ENCODE data around the gene LY9. TPM values are rescaled to one million over a fixed set of nuclear protein-coding genes. Genes with fewer than 3 reads are reported as not detected.

The LY9 gene
- total RNA-seq, 5 donors from 2014 or later (not counting 1 experiment from before 2014, with no cell fraction given): 95.4 to 127 (median 101) TPM

DNA sequence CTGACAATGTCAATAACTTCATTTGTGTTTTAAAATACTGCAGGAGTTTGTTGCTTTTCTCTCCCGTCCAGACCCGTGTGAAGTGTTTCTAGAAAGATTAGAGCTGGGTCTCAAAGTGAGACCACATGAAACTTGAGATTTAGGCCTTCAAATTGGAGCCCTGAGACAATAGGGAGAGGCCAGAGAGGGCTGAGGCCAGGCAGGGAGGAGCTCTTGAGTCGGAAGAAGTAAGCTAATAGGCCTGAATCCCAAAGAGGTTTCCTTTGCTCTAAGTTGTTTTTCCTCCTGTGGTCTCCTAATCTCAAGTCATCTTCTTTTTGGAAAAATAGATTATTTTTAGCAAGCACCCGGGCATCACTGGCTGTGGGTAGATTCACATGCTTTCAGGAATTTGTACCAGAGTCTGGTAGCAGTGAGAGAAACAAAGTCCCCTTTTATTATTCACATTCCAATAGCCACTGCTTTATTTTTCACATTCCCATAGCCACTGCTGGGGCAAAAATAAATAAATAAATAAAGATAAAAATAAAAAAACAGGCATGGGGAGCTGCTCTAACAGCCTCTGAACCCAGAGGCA lies 41.1 kb downstream of the LY9 start:
- Histone ChIP-seq H3K9me3 (no peaks in the 10 kb centered on the region), H3K27ac (ENCODE audit: low read length) (peak overlapping the region; percentile 88), H3K27me3 (replicated peaks in 1 of 2; ENCODE audit: control insufficient read depth in 2 of 2, extremely low read depth in 1 of 2, insufficient read depth in 2 of 2, low read length in 1 of 2) (no peaks in the 10 kb centered on the region), H3K36me3 (ENCODE audit: control insufficient read depth in 2 of 2, extremely low read depth in 1 of 2, insufficient read depth in 1 of 2, low read length in 1 of 2) (peaks cover 0 to 10% of the 10 kb centered on the region in 2 donors), H3K4me3 (ENCODE audit: control insufficient read depth in 1 of 2, extremely low read depth in 1 of 2, low read length in 1 of 2) (no peak overlapping the region), H3K4me1 (ENCODE audit: control insufficient read depth in 1 of 2, extremely low read depth in 1 of 2, insufficient read depth in 2 of 2, low read length in 2 of 2) (peaks cover 51 to 74% of the 10 kb centered on the region in 2 experiments)
- H3K9me3 Mint-ChIP-seq: no peaks in the 10 kb centered on the region
- WGBS (ENCODE audit: insufficient coverage): 67% methylated on average over 1 of the region's 4 CpGs
- no peaks in the 10 kb centered on the region for H3K36me3 Mint-ChIP-seq
- peak overlapping the region in 1 of 3 donors; percentile 72 for H3K4me3 Mint-ChIP-seq
- CTCF ChIA-PET: interaction anchor here (0.5 to 7.2 kb wide), 28 partner anchors 11 to 530 kb away, joined by 3 to 73 read pairs (median 4); partner anchors contain the start of genes ITLN2 (in 2 of the 2), CD244 (in 1 of the 2), F11R (in 1 of the 2) and ITLN1 (in 1 of the 2)
- no peaks in the 10 kb centered on the region for H3K27me3 Mint-ChIP-seq
- DNase-seq (no peak), ATAC-seq (replicated peaks in 1 of 4) (peak in 1 of 4 experiments; percentile 1)
- POLR2A ChIA-PET: interaction anchor here (0.6 to 0.7 kb wide), 4 partner anchors 179 to 364 kb away, joined by 3 read pairs; partner anchors contain the start of gene F11R (in 1 of the 2)
- H3K27ac Mint-ChIP-seq: peak overlapping the region; percentile 86 to 92
- peaks cover 70 to 79% (median 74%) of the 10 kb centered on the region in 3 donors for H3K4me1 Mint-ChIP-seq

DNA sequence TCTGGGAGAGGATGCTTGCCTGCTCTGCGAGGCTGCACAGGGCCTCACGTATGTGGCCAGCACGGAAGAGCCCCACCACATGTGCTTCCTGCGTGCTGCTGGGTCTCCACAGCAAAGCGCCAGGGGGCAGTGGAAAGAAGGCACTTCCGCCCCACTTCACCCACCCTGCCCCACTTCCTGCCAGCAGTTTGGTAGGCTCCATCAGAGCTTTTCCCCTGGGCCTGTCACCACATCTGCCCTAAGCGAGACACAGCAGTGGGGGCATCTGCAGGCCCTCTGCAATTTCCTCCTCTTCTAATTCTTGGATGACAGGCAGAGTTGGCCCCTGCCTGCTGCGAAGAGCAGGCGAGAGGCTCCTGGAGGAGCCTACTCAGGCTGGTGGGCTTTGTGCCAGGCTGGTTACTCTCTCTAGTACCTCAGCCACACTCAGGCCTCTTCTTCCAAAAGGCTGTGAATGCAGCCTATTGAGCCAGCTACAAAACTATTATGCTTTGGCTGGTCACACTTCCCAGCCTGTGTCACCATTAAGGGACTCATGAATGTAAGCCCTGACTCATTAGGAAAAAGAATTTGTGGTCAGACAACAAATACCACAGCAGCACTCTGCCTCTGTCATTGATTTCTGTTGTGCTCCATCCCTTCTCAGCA lies 41.7 kb downstream of the LY9 start:
- Histone ChIP-seq H3K27ac (ENCODE audit: low read length) (peak overlapping the region; percentile 88), H3K27me3 (replicated peaks in 1 of 2; ENCODE audit: control insufficient read depth in 2 of 2, extremely low read depth in 1 of 2, insufficient read depth in 2 of 2, low read length in 1 of 2) (no peaks in the 10 kb centered on the region), H3K36me3 (ENCODE audit: control insufficient read depth in 2 of 2, extremely low read depth in 1 of 2, insufficient read depth in 1 of 2, low read length in 1 of 2) (peaks cover 0 to 10% of the 10 kb centered on the region in 2 donors), H3K9me3 (no peaks in the 10 kb centered on the region), H3K4me3 (ENCODE audit: control insufficient read depth in 1 of 2, extremely low read depth in 1 of 2, low read length in 1 of 2) (peak overlapping the region; percentile 9 to 19), H3K4me1 (ENCODE audit: control insufficient read depth in 1 of 2, extremely low read depth in 1 of 2, insufficient read depth in 2 of 2, low read length in 2 of 2) (peaks cover 51 to 74% of the 10 kb centered on the region in 2 experiments)
- ChIA-PET CTCF (interaction anchor here (0.5 to 7.2 kb wide), 25 partner anchors 11 to 529 kb away, joined by 3 to 73 read pairs (median 4); partner anchors contain the start of genes ITLN2 (in 2 of the 2), CD244 (in 1 of the 2), F11R (in 1 of the 2) and ITLN1 (in 1 of the 2)), POLR2A (interaction anchor here (0.6 kb wide), 3 partner anchors 178 to 365 kb away, joined by 3 read pairs; no protein-coding TSS in a partner anchor)
- WGBS (ENCODE audit: insufficient coverage): 2% methylated on average over 8 of the region's 9 CpGs
- peak overlapping the region; percentile 94 to 96 for H3K27ac Mint-ChIP-seq
- DNase-seq: peak; percentile 72 to 93 (median 88)
- no peaks in the 10 kb centered on the region for H3K36me3 Mint-ChIP-seq
- H3K9me3 Mint-ChIP-seq: no peaks in the 10 kb centered on the region
- peaks cover 71 to 81% (median 72%) of the 10 kb centered on the region in 3 donors for H3K4me1 Mint-ChIP-seq
- H3K27me3 Mint-ChIP-seq: no peaks in the 10 kb centered on the region
- H3K4me3 Mint-ChIP-seq: peak overlapping the region in 2 of 3 donors; percentile 28 to 72
- ATAC-seq (replicated peaks in 1 of 4): peak; percentile 98 to 99 (median 98)

DNA sequence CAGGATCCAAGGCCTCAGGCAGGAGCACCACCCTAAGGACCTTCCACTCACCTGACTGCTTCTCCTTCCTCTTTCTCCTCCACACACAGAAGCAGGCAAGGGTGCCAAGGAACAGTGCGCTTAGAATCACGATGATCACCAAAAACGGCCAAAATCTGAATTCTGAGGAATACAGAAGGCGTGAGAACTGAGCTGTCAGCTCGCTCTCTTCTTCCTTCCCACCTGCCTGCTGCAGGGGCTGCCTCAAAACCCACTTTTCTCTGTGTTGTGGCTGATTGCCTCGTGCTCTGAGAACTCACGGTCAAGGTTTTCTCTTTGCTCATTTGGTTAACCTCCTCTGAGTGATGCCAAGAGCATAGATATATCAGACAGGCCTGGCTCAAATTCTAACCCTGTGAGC lies 42.9 kb downstream of the LY9 start:
- H3K4me3 ChIP-seq (ENCODE audit: control insufficient read depth in 1 of 2, extremely low read depth in 1 of 2, low read length in 1 of 2): peak overlapping the region in 1 of 2 donors; percentile 19
- H3K36me3 ChIP-seq (ENCODE audit: control insufficient read depth in 2 of 2, extremely low read depth in 1 of 2, insufficient read depth in 1 of 2, low read length in 1 of 2): peaks cover 0 to 8% of the 10 kb centered on the region in 2 donors
- POLR2A ChIA-PET: no interaction called here
- Mint-ChIP-seq H3K4me3 (peak overlapping the region; percentile 47 to 72 (median 47)), H3K9me3 (no peaks in the 10 kb centered on the region), H3K4me1 (peaks cover 70 to 78% (median 74%) of the 10 kb centered on the region in 3 donors), H3K27me3 (no peaks in the 10 kb centered on the region), H3K36me3 (no peaks in the 10 kb centered on the region), H3K27ac (peak overlapping the region; percentile 94 to 96)
- H3K27ac ChIP-seq (ENCODE audit: low read length): peak overlapping the region; percentile 88
- DNase-seq (peak in 3 of 35 experiments; percentile 22 to 50 (median 29)), ATAC-seq (replicated peaks in 1 of 4) (no peak)
- H3K27me3 ChIP-seq (replicated peaks in 1 of 2; ENCODE audit: control insufficient read depth in 2 of 2, extremely low read depth in 1 of 2, insufficient read depth in 2 of 2, low read length in 1 of 2): no peaks in the 10 kb centered on the region
- CTCF ChIA-PET: interaction anchor here (0.5 to 7.2 kb wide), 7 partner anchors 38 to 259 kb away, joined by 3 to 73 read pairs (median 4); partner anchors contain the start of genes ITLN2 (in 2 of the 2) and KLHDC9 (in 1 of the 2)
- H3K4me1 ChIP-seq (ENCODE audit: control insufficient read depth in 1 of 2, extremely low read depth in 1 of 2, insufficient read depth in 2 of 2, low read length in 2 of 2): peaks cover 46 to 69% of the 10 kb centered on the region in 2 experiments
- WGBS (ENCODE audit: insufficient coverage): 25% methylated on average over 4 of the region's 7 CpGs
- H3K9me3 ChIP-seq: no peaks in the 10 kb centered on the region

DNA sequence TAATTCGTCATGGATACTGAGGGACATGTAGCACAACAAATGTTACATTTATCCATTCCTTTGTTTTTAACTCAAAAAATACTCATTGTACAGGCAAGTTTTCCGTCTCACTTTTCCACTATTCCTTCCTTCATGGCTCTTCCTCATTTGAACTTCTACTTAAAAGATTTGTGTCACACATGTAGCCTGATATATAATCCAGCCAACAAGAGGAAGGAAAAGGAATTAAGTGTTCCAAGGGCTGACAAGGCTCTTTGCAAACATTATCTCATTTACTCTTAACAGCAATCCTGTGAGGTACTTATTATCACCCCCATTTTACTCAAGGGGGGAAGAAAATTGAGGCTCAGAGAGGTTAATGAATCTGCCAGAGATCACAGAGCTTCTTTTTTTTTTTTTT lies 43.8 kb downstream of the LY9 start:
- peaks cover 65 to 71% (median 66%) of the 10 kb centered on the region in 3 donors for H3K4me1 Mint-ChIP-seq
- H3K27me3 Mint-ChIP-seq: no peaks in the 10 kb centered on the region
- 100% methylated on average over 1 of the region's 2 CpGs for WGBS (ENCODE audit: insufficient coverage)
- ChIA-PET CTCF (interaction anchor here (0.5 to 7.2 kb wide), 7 partner anchors 37 to 221 kb away, joined by 3 to 73 read pairs (median 3); partner anchors contain the start of gene ITLN2 (in 1 of the 2)), POLR2A (interaction anchor here in 1 of 2 donors (0.6 kb wide), 1 partner anchor 478 kb away, joined by 3 read pairs; no protein-coding TSS in a partner anchor)
- ATAC-seq (replicated peaks in 1 of 4) (no peak), DNase-seq (no peak)
- Histone ChIP-seq H3K9me3 (no peaks in the 10 kb centered on the region), H3K4me1 (ENCODE audit: control insufficient read depth in 1 of 2, extremely low read depth in 1 of 2, insufficient read depth in 2 of 2, low read length in 2 of 2) (peaks cover 42 to 65% of the 10 kb centered on the region in 2 experiments), H3K27me3 (replicated peaks in 1 of 2; ENCODE audit: control insufficient read depth in 2 of 2, extremely low read depth in 1 of 2, insufficient read depth in 2 of 2, low read length in 1 of 2) (no peaks in the 10 kb centered on the region), H3K36me3 (ENCODE audit: control insufficient read depth in 2 of 2, extremely low read depth in 1 of 2, insufficient read depth in 1 of 2, low read length in 1 of 2) (peaks cover 0 to 6% of the 10 kb centered on the region in 2 donors), H3K27ac (ENCODE audit: low read length) (no peak overlapping the region), H3K4me3 (ENCODE audit: control insufficient read depth in 1 of 2, extremely low read depth in 1 of 2, low read length in 1 of 2) (no peak overlapping the region)
- H3K9me3 Mint-ChIP-seq: no peaks in the 10 kb centered on the region
- peak overlapping the region; percentile 62 to 96 for H3K27ac Mint-ChIP-seq
- no peaks in the 10 kb centered on the region for H3K36me3 Mint-ChIP-seq
- peak overlapping the region in 1 of 3 donors; percentile 52 for H3K4me3 Mint-ChIP-seq

DNA sequence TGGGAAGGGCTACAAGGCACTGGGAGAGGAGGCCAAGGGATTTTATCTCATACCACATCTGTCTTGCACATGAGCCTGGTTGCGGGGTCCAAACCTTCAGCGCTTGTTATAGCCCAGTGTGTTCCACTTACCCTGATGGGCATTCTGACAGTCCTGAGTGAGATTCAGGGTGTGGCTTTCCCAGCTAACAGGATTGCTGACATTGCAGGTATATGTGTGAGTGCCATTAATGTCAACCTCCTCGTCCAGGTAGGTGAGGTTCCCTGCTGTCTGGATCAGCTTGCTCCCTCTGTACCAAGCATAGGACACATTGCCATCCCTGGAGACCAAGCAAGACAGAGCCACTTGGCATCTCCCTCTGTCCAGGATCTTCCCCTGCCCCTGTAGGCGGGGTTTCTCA lies 45.1 kb downstream of the LY9 start:
- WGBS (ENCODE audit: insufficient coverage): 100% methylated on average over 3 of the region's 4 CpGs
- H3K4me1 Mint-ChIP-seq: peaks cover 54 to 66% (median 55%) of the 10 kb centered on the region in 3 donors
- H3K4me3 Mint-ChIP-seq: no peak overlapping the region
- no peaks in the 10 kb centered on the region for H3K9me3 ChIP-seq
- H3K27ac ChIP-seq (ENCODE audit: low read length): no peak overlapping the region
- H3K36me3 Mint-ChIP-seq: no peaks in the 10 kb centered on the region
- DNase-seq (no peak), ATAC-seq (replicated peaks in 1 of 4) (no peak)
- POLR2A ChIA-PET: no interaction called here
- CTCF ChIA-PET: interaction anchor here in 1 of 2 donors (1.0 kb wide), 2 partner anchors 36 to 222 kb away, joined by 3 to 4 read pairs; no protein-coding TSS in a partner anchor
- no peak overlapping the region for H3K27ac Mint-ChIP-seq
- peaks cover 0 to 1% of the 10 kb centered on the region in 2 donors for H3K27me3 Mint-ChIP-seq
- no peaks in the 10 kb centered on the region for H3K27me3 ChIP-seq (replicated peaks in 1 of 2; ENCODE audit: control insufficient read depth in 2 of 2, extremely low read depth in 1 of 2, insufficient read depth in 2 of 2, low read length in 1 of 2)
- H3K4me1 ChIP-seq (ENCODE audit: control insufficient read depth in 1 of 2, extremely low read depth in 1 of 2, insufficient read depth in 2 of 2, low read length in 2 of 2): peaks cover 32 to 56% of the 10 kb centered on the region in 2 experiments
- H3K36me3 ChIP-seq (ENCODE audit: control insufficient read depth in 2 of 2, extremely low read depth in 1 of 2, insufficient read depth in 1 of 2, low read length in 1 of 2): peaks cover 0 to 6% of the 10 kb centered on the region in 2 donors
- H3K9me3 Mint-ChIP-seq: no peaks in the 10 kb centered on the region
- no peak overlapping the region for H3K4me3 ChIP-seq (ENCODE audit: control insufficient read depth in 1 of 2, extremely low read depth in 1 of 2, low read length in 1 of 2)

All from T-cell (primary cell).